Activated T-cell treated with anti-CD3 and anti-CD28 coated beads, Interleukin-2, amount 50 U/mL, for 24 hours (primary cell): ENCODE results near the gene C2orf74.
"Not testable (repeated sequence)": the region's sequence is repeated elsewhere in the genome, so short reads cannot be mapped to it uniquely, and the experiment has no call there.

Experiments used
- DNase-seq: peaks from one replicate; pipeline ENCODE4 v3.0.0-alpha.2; 2020
- H3K27ac Mint-ChIP-seq: 2 replicates; pipeline ENCODE4 v1.8.0; 2020; ENCODE audit warnings: mild to moderate bottlenecking, mixed read lengths
- H3K27me3 Mint-ChIP-seq: 2 replicates; pipeline ENCODE4 v1.8.0; 2020; ENCODE audit warnings: mixed read lengths
- H3K36me3 Mint-ChIP-seq: 2 replicates; pipeline ENCODE4 v1.8.0; 2020; ENCODE audit warnings: low read depth, mixed read lengths
- H3K4me1 Mint-ChIP-seq: 2 replicates; pipeline ENCODE4 v1.8.0; 2020; ENCODE audit warnings: low read depth, mixed read lengths
- H3K4me3 Mint-ChIP-seq: 2 replicates; pipeline ENCODE4 v1.8.0; 2020; ENCODE audit warnings: mild to moderate bottlenecking, moderate library complexity, mixed read lengths
- H3K9me3 Mint-ChIP-seq: 2 replicates; pipeline ENCODE4 v1.8.0; 2020; ENCODE audit warnings: mixed read lengths

C2orf74 gene

DNA sequence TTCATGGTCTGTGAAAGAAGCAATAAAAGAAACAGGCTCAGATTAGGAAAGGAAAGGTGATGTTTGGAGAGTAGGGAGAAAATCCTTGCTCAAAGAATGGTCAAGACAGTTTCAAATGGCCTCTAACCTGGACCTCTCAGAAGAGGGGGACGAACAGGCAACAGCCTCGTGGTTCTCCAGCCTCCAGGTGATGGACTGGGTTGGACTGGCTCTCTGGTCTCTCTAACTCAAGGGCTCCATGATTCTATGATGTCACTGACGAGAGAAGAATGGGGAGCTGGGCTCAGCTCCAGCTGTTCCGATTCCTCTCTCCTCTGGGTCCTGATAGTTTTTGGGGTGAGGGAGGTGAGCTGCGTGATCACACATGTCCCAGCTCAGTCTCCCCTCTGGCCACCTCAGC lies at the start of gene C2orf74:
TSS of gene C2orf74 (plus strand) at position 301 of the 400 bp plus-strand sequence. CDS start 327 bp downstream, outside the sequence.
- no peak for DNase-seq
- Mint-ChIP-seq H3K27me3 (no peaks in the 10 kb centered on the region), H3K4me3 (no peak within 1 kb of the TSS), H3K27ac (no peak within 1 kb of the TSS), H3K4me1 (no peaks in the 10 kb centered on the region), H3K9me3 (no peaks in the 10 kb centered on the region), H3K36me3 (peaks cover 86% of the 10 kb centered on the region)

DNA sequence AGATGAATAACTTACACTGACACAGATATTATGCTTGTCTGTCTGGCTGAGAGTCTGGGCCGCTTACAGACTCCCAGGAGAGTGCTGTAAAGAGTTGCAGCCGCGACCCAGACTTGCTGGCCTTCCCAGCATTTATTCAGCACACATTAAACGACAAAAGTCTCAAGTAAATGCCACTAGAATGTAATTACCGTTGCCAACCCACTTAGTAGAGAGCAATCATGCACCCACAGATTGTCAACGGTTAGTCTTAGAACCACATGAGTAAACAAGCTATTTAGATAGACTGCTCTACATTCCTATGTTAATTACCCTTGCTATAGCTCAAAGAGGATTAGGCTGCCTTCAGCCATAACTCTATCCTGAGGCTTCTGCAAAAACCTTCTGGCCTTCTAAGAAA lies 47.8 kb upstream of the C2orf74 start:
- H3K4me3 Mint-ChIP-seq: no peak overlapping the region
- peaks cover 8% of the 10 kb centered on the region for H3K9me3 Mint-ChIP-seq
- no peaks in the 10 kb centered on the region for H3K27me3 Mint-ChIP-seq
- no peak for DNase-seq
- peaks cover 11% of the 10 kb centered on the region for H3K4me1 Mint-ChIP-seq
- no peak overlapping the region for H3K27ac Mint-ChIP-seq
- H3K36me3 Mint-ChIP-seq: peaks cover 9% of the 10 kb centered on the region

DNA sequence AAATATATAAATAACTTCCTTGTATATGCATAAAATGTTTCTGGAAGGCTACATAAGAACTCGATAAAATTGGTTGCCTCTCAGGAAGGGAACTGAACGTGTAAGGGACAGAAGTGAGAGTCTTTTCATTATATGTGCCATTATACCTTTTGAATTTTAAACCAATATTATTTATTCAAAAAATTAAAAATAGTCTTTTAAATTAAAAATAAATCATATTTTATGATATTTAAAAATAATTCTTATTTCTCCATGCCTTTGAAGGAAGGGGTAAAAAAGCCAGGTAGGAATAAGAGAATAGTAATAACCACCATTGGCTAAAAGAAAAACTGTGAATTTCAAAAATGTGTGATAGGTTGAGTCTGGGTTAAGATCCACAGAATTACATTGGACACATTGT lies 45.7 kb upstream of the C2orf74 start:
- Mint-ChIP-seq H3K27me3 (no peaks in the 10 kb centered on the region), H3K36me3 (peaks cover 9% of the 10 kb centered on the region), H3K4me1 (peaks cover 11% of the 10 kb centered on the region), H3K9me3 (peaks cover 8% of the 10 kb centered on the region), H3K4me3 (no peak overlapping the region), H3K27ac (no peak overlapping the region)
- no peak for DNase-seq

DNA sequence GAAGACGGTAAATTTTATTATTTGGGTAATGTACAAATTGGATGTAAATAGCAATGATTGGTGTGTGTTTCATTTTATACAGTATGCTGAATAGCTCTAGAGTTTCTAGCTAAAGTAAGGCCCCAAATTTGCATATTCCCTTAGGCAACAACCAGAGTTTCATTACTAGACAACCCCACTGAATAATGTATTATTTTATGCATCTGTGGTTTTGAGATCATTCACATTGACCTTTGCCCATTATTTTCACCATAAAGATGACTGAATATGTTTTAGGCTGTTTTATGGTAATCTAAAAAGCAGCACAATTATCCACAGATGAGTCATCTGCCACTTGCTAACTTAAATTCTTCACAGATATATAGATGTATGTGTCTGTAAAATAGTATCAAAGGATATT lies 44.5 kb upstream of the C2orf74 start:
- H3K27me3 Mint-ChIP-seq: no peaks in the 10 kb centered on the region
- peak overlapping the region; percentile 60 for H3K27ac Mint-ChIP-seq
- H3K4me3 Mint-ChIP-seq: no peak overlapping the region
- DNase-seq: no peak
- H3K4me1 Mint-ChIP-seq: peaks cover 11% of the 10 kb centered on the region
- peaks cover 9% of the 10 kb centered on the region for H3K36me3 Mint-ChIP-seq
- H3K9me3 Mint-ChIP-seq: peaks cover 8% of the 10 kb centered on the region

DNA sequence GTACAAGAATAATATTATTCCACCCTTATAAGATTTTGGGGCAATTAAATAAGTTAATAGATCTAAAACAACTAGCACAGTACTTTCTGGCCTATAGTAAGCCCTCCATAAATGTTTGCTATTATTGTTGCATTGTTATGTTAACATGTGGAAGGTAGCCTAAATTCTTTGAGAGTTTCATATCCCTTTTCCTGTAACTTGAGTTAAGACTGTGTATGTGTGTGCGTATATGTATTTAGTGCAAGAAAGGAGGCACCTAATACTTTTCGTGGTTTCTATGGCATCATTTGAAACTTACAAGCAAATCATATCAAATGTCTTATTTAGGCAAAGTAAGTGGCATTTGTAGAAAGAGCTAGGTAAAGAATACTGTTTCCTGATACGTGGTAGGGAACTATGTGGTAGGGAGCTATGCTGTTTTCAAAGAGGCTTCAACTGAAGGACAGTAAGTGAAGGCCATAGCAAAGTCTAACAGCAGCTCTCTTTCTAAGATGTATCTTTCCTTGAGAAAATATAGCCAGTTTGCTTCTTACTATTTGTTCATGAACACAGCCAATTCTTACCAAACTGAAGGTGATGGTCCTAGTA lies 36.8 kb upstream of the C2orf74 start:
- no peak overlapping the region for H3K27ac Mint-ChIP-seq
- H3K36me3 Mint-ChIP-seq: no peaks in the 10 kb centered on the region
- H3K4me3 Mint-ChIP-seq: no peak overlapping the region
- peaks cover 8% of the 10 kb centered on the region for H3K9me3 Mint-ChIP-seq
- DNase-seq: no peak
- no peaks in the 10 kb centered on the region for H3K4me1 Mint-ChIP-seq
- no peaks in the 10 kb centered on the region for H3K27me3 Mint-ChIP-seq

DNA sequence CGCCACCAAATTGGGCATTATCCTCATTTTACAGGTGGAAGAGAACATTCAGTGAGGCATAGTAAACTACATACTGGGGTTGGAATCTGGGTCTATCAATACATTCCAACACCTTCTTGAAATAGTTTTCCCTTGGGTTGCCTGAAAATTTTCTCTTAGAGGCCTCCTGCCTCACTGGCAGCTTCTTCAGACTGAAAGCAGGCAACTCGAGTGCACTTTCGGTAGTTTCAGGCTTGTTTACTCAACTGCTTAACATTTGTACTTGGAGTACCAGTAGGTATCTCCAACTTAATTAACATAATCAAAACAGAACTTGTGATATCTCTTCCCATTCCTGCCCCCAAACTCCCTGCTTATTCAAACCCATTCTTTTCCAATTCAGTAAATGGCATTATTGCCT lies 36.2 kb upstream of the C2orf74 start:
- no peak overlapping the region for H3K27ac Mint-ChIP-seq
- DNase-seq: no peak
- H3K9me3 Mint-ChIP-seq: peaks cover 8% of the 10 kb centered on the region

DNA sequence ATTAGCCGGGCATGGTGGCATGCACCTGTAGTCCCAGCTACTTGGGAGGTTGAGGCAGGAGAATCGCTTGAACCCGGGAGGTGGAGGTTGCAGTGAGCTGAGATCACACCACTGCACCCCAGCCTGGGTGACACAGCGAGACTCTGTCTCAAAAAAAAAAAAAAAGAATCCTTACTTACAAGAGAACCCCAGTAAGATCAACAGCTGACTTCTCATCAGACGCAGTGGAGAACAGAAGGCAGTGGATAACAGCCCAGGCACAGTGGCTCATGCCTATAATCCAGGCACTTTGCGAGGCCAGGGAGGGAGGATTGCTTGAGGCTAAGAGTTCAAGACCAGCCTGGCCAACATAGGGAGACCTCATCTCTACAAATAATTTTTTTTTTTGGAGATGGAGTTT lies 33.9 kb upstream of the C2orf74 start:
- H3K9me3 Mint-ChIP-seq, DNase-seq, H3K27me3 Mint-ChIP-seq, H3K4me1 Mint-ChIP-seq, H3K27ac Mint-ChIP-seq, H3K36me3 Mint-ChIP-seq, H3K4me3 Mint-ChIP-seq: not testable (repeated sequence)

More for the DNA sequence above, 36.2 kb upstream of the C2orf74 start:
- Mint-ChIP-seq H3K27me3 (no peaks in the 10 kb centered on the region), H3K4me1 (no peaks in the 10 kb centered on the region), H3K4me3 (no peak overlapping the region), H3K36me3 (no peaks in the 10 kb centered on the region)

DNA sequence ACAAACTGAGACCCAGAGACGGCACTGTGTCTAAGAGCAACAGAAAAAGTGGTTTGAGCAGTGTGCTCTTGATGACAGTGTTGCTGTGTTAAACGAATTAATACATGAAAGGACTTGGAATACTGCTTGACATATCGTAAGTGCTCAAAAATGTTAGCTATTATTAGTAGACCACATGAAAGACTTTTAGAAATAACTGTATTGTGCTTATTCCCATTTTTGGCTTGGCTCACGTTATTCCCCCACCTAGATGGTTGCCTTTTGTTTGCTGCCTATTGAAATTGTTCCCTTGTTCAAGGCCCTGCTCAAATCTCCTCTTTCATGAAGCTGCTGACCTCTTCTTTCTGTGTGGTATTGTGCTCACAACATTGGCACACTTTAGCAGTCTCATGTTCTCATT lies 27.8 kb upstream of the C2orf74 start:
- Mint-ChIP-seq H3K27ac (no peak overlapping the region), H3K4me1 (peaks cover 1% of the 10 kb centered on the region), H3K4me3 (no peak overlapping the region), H3K27me3 (no peaks in the 10 kb centered on the region), H3K9me3 (no peaks in the 10 kb centered on the region), H3K36me3 (no peaks in the 10 kb centered on the region)
- no peak for DNase-seq

DNA sequence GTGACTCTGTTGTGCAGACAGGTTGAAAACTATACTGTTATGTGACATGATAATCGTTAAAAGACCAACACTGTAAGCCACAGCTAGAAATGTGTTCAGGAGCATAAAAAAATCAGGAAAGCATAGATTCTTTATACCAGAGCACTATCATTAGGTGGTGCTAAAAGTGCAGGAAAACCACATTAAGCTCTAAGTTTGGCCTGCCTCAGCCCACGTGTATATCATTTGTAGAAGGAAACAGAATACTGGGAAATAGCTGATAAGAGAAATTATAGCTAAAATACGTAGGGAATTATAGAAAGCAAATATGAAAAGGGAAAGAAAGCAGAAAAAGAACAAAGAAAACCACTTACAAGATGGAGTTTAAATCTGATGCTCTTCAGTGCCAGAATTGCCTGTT lies 26.5 kb upstream of the C2orf74 start:
- Mint-ChIP-seq H3K4me3 (no peak overlapping the region), H3K9me3 (no peaks in the 10 kb centered on the region), H3K4me1 (peaks cover 1% of the 10 kb centered on the region), H3K36me3 (no peaks in the 10 kb centered on the region), H3K27ac (no peak overlapping the region), H3K27me3 (no peaks in the 10 kb centered on the region)
- no peak for DNase-seq

DNA sequence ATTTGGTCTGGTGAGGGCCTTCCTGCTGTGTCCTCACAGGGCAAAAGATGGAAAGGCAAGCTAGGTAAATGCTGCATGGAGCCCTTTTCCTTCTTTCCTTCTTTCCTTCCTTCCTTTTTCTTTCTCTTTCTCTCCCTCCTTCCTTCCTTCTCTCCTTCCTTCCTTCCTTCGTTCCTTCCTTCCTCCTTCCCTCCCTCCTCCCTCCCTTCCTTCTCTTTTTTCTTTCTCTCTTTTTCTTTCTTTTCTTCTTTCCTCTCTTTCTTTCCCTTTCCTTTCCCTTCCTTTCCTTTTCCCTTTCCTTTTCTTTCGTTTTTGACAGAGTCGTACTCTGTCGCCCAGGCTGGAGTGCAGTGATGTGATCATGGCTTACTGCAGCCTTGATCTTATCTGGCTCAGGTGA lies 23.1 kb upstream of the C2orf74 start:
- peaks cover 1% of the 10 kb centered on the region for H3K4me1 Mint-ChIP-seq
- DNase-seq: no peak
- no peaks in the 10 kb centered on the region for H3K27me3 Mint-ChIP-seq
- no peak overlapping the region for H3K4me3 Mint-ChIP-seq
- no peak overlapping the region for H3K27ac Mint-ChIP-seq
- no peaks in the 10 kb centered on the region for H3K9me3 Mint-ChIP-seq
- H3K36me3 Mint-ChIP-seq: peaks cover 4% of the 10 kb centered on the region

DNA sequence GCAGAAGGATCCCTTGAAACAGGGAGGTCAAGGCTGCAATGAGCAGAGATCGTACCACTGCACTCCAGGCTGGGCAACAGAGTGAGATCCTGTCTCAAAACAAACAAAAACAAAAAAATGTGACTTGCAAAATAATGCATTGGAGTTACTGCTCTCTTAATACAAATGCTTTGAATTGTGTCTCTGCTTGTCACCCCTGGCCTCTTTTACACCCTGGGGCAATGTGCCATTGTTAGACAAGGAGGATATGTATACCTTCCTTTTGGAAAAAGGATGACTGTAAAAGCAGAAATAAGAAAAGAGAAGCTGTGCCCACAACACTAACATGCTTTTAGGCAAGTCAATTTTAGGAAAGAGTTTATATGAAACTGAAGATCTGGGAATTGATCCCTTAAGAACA lies 20.8 kb upstream of the C2orf74 start:
- peaks cover 9% of the 10 kb centered on the region for H3K36me3 Mint-ChIP-seq
- no peaks in the 10 kb centered on the region for H3K9me3 Mint-ChIP-seq
- H3K4me1 Mint-ChIP-seq: peaks cover 11% of the 10 kb centered on the region
- no peak for DNase-seq
- no peaks in the 10 kb centered on the region for H3K27me3 Mint-ChIP-seq
- H3K4me3 Mint-ChIP-seq: no peak overlapping the region
- no peak overlapping the region for H3K27ac Mint-ChIP-seq

DNA sequence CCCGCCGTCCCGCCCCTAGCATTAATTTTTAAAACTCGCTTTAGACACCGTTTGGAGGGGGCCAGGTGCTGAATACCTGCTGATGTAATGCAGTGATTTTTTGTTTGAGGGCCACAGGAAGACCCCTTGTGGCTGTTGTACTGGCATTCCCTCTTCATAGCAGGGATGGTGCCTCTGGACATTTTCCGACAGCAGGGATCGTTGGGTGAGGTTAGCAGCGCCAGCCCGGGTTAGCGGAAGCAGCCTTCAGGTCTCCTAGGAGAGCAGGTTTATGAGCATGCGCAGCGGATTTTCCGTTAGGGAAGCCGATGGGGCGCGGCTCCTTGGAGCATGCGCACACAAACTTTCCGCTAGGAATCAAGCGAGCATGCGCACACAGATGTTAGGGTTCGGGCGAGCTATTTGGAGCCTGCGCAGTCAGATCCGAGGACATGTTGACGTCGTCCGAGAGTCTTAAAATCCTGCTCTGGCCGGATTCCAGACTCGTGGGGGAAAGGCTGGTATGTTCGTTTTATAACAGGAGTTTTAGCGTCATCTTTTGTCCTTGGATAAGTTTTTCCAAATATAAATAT lies 17.2 kb upstream of the C2orf74 start:
- Mint-ChIP-seq H3K36me3 (peaks cover 26% of the 10 kb centered on the region), H3K4me1 (peaks cover 16% of the 10 kb centered on the region), H3K4me3 (peak overlapping the region; percentile 95), H3K27me3 (no peaks in the 10 kb centered on the region), H3K9me3 (no peaks in the 10 kb centered on the region), H3K27ac (peak overlapping the region; percentile 98)
- peak; percentile 93 for DNase-seq

DNA sequence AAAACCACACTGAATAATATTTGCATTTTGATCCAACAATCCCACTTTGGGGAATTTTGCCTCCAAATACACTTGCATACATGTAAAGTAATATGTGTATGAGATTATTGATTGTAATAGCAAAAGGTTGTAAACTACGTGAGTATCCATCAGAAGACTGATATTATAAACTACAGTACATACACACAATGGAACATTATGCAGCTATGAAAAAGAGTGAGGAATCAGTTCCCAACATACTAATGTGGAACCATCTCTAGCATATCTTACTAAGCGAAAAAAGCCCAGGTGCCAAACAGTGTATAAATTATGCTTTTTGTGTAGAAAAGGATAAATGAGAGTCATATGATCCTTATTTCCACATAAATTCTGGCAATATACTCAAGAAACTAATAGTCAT lies 16.0 kb upstream of the C2orf74 start:
- H3K36me3 Mint-ChIP-seq: peaks cover 34% of the 10 kb centered on the region

DNA sequence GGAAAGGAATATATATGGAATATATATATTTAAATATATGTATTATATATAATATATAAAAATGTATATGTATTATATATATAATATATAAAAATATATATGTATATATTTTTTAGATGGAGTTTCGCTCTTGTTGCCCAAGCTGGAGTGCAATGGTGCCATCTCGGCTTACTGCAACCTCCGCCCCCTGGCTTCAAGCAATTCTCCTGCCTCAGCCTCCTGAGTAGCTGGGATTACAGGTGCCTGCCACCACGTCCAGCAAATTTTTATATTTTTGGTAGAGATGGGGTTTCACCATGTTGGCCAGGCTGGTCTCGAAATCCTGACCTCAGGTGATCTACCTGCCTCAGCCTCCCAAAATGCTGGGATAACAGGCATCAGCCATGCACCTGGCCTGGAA lies 13.9 kb upstream of the C2orf74 start:
- not testable (repeated sequence) for H3K27ac Mint-ChIP-seq, H3K4me3 Mint-ChIP-seq, DNase-seq

More for the DNA sequence above, 16.0 kb upstream of the C2orf74 start:
- H3K4me1 Mint-ChIP-seq: peaks cover 16% of the 10 kb centered on the region
- H3K27ac Mint-ChIP-seq: peak overlapping the region; percentile 68
- no peak for DNase-seq
- no peaks in the 10 kb centered on the region for H3K27me3 Mint-ChIP-seq
- H3K4me3 Mint-ChIP-seq: peak overlapping the region; percentile 95
- no peaks in the 10 kb centered on the region for H3K9me3 Mint-ChIP-seq

DNA sequence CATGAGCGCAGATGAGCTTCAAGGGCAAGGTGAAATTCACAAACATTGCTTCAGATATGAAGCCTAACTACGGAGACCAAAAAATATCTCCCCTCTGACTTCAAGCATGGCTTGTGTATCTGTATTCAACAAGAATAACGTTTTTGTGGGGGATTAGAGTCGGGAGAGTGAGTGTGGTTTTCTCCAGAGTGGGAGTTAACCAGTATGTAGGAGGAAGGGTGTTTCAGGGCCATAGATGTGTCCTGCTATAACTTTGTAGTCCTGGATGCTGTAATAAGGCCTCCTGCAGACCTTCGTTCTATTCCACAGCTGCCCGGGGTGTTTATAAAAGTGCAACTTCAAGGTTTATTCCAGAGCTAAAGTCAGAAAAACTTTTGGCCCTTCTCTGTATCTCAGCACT lies 12.9 kb upstream of the C2orf74 start:
- H3K9me3 Mint-ChIP-seq: no peaks in the 10 kb centered on the region

More for the DNA sequence above, 13.9 kb upstream of the C2orf74 start:
- not testable (repeated sequence) for H3K9me3 Mint-ChIP-seq, H3K27me3 Mint-ChIP-seq
- H3K36me3 Mint-ChIP-seq: peaks cover 40% of the 10 kb centered on the region
- H3K4me1 Mint-ChIP-seq: peaks cover 16% of the 10 kb centered on the region

More for the DNA sequence above, 12.9 kb upstream of the C2orf74 start:
- H3K4me3 Mint-ChIP-seq: no peak overlapping the region
- H3K36me3 Mint-ChIP-seq: peaks cover 39% of the 10 kb centered on the region
- H3K4me1 Mint-ChIP-seq: peaks cover 16% of the 10 kb centered on the region
- H3K27ac Mint-ChIP-seq: no peak overlapping the region
- DNase-seq: no peak
- H3K27me3 Mint-ChIP-seq: no peaks in the 10 kb centered on the region
